Mesodermal cell (in vitro differentiated cells): ENCODE data around the gene MRPS18C.
"Not testable (repeated sequence)": the region's sequence is repeated elsewhere in the genome, so short reads cannot be mapped to it uniquely, and the experiment has no call there.

ENCODE experiments used
- H3K27ac ChIP-seq: 2 replicates; pipeline ENCODE4 v1.7.0; 2013; ENCODE audit warnings: mild to moderate bottlenecking, low read depth, low read length, moderate library complexity; ENCODE audit not compliant: severe bottlenecking
- H3K36me3 ChIP-seq: 2 replicates; pipeline ENCODE4 v1.7.1; 2013; ENCODE audit warnings: mild to moderate bottlenecking, low read length, moderate library complexity; ENCODE audit not compliant: control insufficient read depth, insufficient read depth
- H3K4me1 ChIP-seq: one replicate; pipeline ENCODE4 v1.7.1; 2013; ENCODE audit warnings: mild to moderate bottlenecking, low read length; ENCODE audit not compliant: insufficient read depth, control insufficient read depth, poor library complexity, severe bottlenecking
- H3K4me3 ChIP-seq: 2 replicates; pipeline ENCODE4 v1.7.0; 2013; ENCODE audit warnings: low read length, control low read depth, mild to moderate bottlenecking; ENCODE audit not compliant: insufficient read depth, poor library complexity, severe bottlenecking; ENCODE audit errors: extremely low read depth
- H3K9me3 ChIP-seq: 2 replicates; pipeline ENCODE4 v1.7.1; 2013; ENCODE audit warnings: mild to moderate bottlenecking, low read length, moderate library complexity; ENCODE audit not compliant: control insufficient read depth
- WGBS, 2 experiments: methylation state at CpG; one replicate each; pipeline ENCODE4 v1.1.5; 2013; ENCODE audit warnings: missing lambda C conversion rate in 2 of 2; ENCODE audit not compliant: insufficient coverage in 2 of 2; 5-methylcytosine and 5-hydroxymethylcytosine counted together

Gene MRPS18C

GRCh38 chr4:83496085-83496917 lies 40.4 kb downstream of the MRPS18C start:
- H3K36me3 ChIP-seq, H3K4me3 ChIP-seq, H3K4me1 ChIP-seq, H3K9me3 ChIP-seq, H3K27ac ChIP-seq: not testable (repeated sequence)
- WGBS, 2 experiments, result 91 to 94% methylated on average over 6 of the region's 8 CpGs

- Histone ChIP-seq H3K4me3 (no peak overlapping the region), H3K4me1 (no peaks in the 10 kb centered on the region), H3K27ac (no peak overlapping the region), H3K9me3 (no peaks in the 10 kb centered on the region), H3K36me3 (no peaks in the 10 kb centered on the region)
- no CpG with 5 or more reads among the region's 1 CpG for WGBS, 2 experiments
Observed at GRCh38 chr4:83498187-83498586, 42.3 kb downstream of the MRPS18C start.

GRCh38 chr4:83501671-83502070 lies 45.8 kb downstream of the MRPS18C start:
- not testable (repeated sequence) for H3K4me1 ChIP-seq, H3K9me3 ChIP-seq, H3K27ac ChIP-seq, H3K4me3 ChIP-seq, H3K36me3 ChIP-seq
- WGBS, 2 experiments, result 95 to 96% methylated on average over 2 to 3 of the region's 3 CpGs

- Histone ChIP-seq H3K9me3 (no peaks in the 10 kb centered on the region), H3K4me3 (no peak overlapping the region), H3K27ac (no peak overlapping the region), H3K36me3 (no peaks in the 10 kb centered on the region), H3K4me1 (no peaks in the 10 kb centered on the region)
Observed at GRCh38 chr4:83503974-83504373, 48.1 kb downstream of the MRPS18C start.

- H3K9me3 ChIP-seq, result no peaks in the 10 kb centered on the region
- no peak overlapping the region for H3K27ac ChIP-seq
- WGBS, 2 experiments, result 61 to 81% methylated on average over 3 of the region's 4 CpGs
- H3K4me1 ChIP-seq, result no peaks in the 10 kb centered on the region
- no peaks in the 10 kb centered on the region for H3K36me3 ChIP-seq
- H3K4me3 ChIP-seq, result no peak overlapping the region
Observed at GRCh38 chr4:83504503-83504902, 48.6 kb downstream of the MRPS18C start.

GRCh38 chr4:83504996-83505395 lies 49.1 kb downstream of the MRPS18C start:
- Histone ChIP-seq H3K36me3 (no peaks in the 10 kb centered on the region), H3K4me1 (no peaks in the 10 kb centered on the region), H3K4me3 (no peak overlapping the region), H3K9me3 (no peaks in the 10 kb centered on the region), H3K27ac (no peak overlapping the region)
- 95 to 98% methylated on average over 8 to 10 of the region's 10 CpGs for WGBS, 2 experiments

- H3K36me3 ChIP-seq, H3K4me3 ChIP-seq, H3K4me1 ChIP-seq, H3K27ac ChIP-seq, H3K9me3 ChIP-seq: not testable (repeated sequence)
- 74% methylated on average over 3 of the region's 3 CpGs for WGBS, 2 experiments
Observed at GRCh38 chr4:83509156-83509585, 53.3 kb downstream of the MRPS18C start.

- 100% methylated on average over 1 to 2 of the region's 4 CpGs for WGBS, 2 experiments
- no peaks in the 10 kb centered on the region for H3K36me3 ChIP-seq
- H3K27ac ChIP-seq, result no peak overlapping the region
Observed at GRCh38 chr4:83510442-83510841, 54.6 kb downstream of the MRPS18C start.

More at GRCh38 chr4:83510442-83510841, 54.6 kb downstream of the MRPS18C start:
- Histone ChIP-seq H3K4me3 (no peak overlapping the region), H3K4me1 (no peaks in the 10 kb centered on the region), H3K9me3 (no peaks in the 10 kb centered on the region)
